ENCODE data around the gene LARGE1.

The LARGE1 gene

DNA sequence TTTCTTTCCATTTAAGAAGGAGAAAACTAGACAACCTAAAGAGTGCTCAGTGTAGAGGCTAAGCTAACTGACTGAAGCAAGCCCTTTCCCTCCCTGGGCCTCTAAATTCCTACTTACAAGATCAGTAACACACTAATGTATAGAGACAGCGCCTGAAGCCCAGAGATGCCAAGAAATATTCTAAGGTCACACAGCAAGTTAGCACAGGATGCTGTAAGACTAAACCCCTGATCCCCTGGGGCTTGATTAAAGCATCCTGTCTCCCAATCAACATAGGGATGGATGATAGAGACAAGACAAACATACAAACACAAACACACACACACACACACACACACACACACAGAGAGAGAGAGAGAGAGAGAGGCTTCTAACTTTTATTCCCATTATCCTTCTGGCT, 5.6 kb downstream of the LARGE1 start:
- TF ChIP-seq CTCF (IDR thresholded peaks at IDR 0.05; ENCODE audit: insufficient read depth, low read depth, low read length, missing control alignments) = no peak

GRCh38 chr22:33914131-33914530, 6.1 kb downstream of the LARGE1 start:
- DNase-seq (ENCODE audit: low read depth) = no peak
- TF ChIP-seq CTCF (IDR thresholded peaks at IDR 0.05; ENCODE audit: insufficient read depth, low read depth, low read length, missing control alignments) = no peak
- H3K4me3 ChIP-seq (ENCODE audit: low read length) = no peak overlapping the region

More for the DNA sequence above, 5.6 kb downstream of the LARGE1 start:
- no peak overlapping the region for H3K4me3 ChIP-seq (ENCODE audit: low read length)
- DNase-seq (ENCODE audit: low read depth) = no peak

GRCh38 chr22:33913188-33913587, 7.1 kb downstream of the LARGE1 start:
- TF ChIP-seq CTCF (IDR thresholded peaks at IDR 0.05; ENCODE audit: insufficient read depth, low read depth, low read length, missing control alignments) = no peak
- H3K4me3 ChIP-seq (ENCODE audit: low read length) = no peak overlapping the region

GRCh38 chr22:33909911-33910310, 10.4 kb downstream of the LARGE1 start:
- TF ChIP-seq CTCF (IDR thresholded peaks at IDR 0.05; ENCODE audit: insufficient read depth, low read depth, low read length, missing control alignments) = no peak
- H3K4me3 ChIP-seq (ENCODE audit: low read length) = no peak overlapping the region
- no peak for DNase-seq (ENCODE audit: low read depth)

More at GRCh38 chr22:33913188-33913587, 7.1 kb downstream of the LARGE1 start:
- no peak for DNase-seq (ENCODE audit: low read depth)

- no peak for TF ChIP-seq CTCF (IDR thresholded peaks at IDR 0.05; ENCODE audit: insufficient read depth, low read depth, low read length, missing control alignments)
- no peak overlapping the region for H3K4me3 ChIP-seq (ENCODE audit: low read length)
- no peak for DNase-seq (ENCODE audit: low read depth)
These were observed 11.2 kb downstream of the LARGE1 start for GRCh38 chr22:33909075-33909458.

GRCh38 chr22:33908171-33909074, 11.9 kb downstream of the LARGE1 start:
- no peak for TF ChIP-seq CTCF (IDR thresholded peaks at IDR 0.05; ENCODE audit: insufficient read depth, low read depth, low read length, missing control alignments)
- no peak overlapping the region for H3K4me3 ChIP-seq (ENCODE audit: low read length)
- no peak for DNase-seq (ENCODE audit: low read depth)

- no peak overlapping the region for H3K4me3 ChIP-seq (ENCODE audit: low read length)
- DNase-seq (ENCODE audit: low read depth) = no peak
- TF ChIP-seq CTCF (IDR thresholded peaks at IDR 0.05; ENCODE audit: insufficient read depth, low read depth, low read length, missing control alignments) = no peak
These were observed 13.3 kb downstream of the LARGE1 start for GRCh38 chr22:33906954-33907353.

All from epithelial cell of esophagus (primary cell).